Retinal pigment epithelial cell (primary cell): ENCODE measurements around the gene ZNF618.

ENCODE experiments used
- DNase-seq: peaks from one replicate; pipeline ENCODE4 v3.0.0-alpha.2; 2010; ENCODE audit warnings: low read depth
- H3K4me3 ChIP-seq: 2 replicates; pipeline ENCODE4 v1.5.1; 2011; ENCODE audit warnings: mild to moderate bottlenecking, low read length, control low read depth, moderate library complexity
- CTCF ChIP-seq: conservative IDR thresholded peaks from 2 replicates; pipeline ENCODE4 v1.5.1; 2011; ENCODE audit warnings: low read depth, low read length, control low read depth, inconsistent platforms

Gene ZNF618

GRCh38 chr9:113888336-113888735 lies 12.2 kb downstream of the ZNF618 start:
- no peak for TF ChIP-seq CTCF
- DNase-seq, result no peak
- H3K4me3 ChIP-seq, result no peak overlapping the region

GRCh38 chr9:113888976-113889375 lies 12.9 kb downstream of the ZNF618 start:
- no peak for DNase-seq
- no peak overlapping the region for H3K4me3 ChIP-seq
- no peak for TF ChIP-seq CTCF

GRCh38 chr9:113890704-113891103 lies 14.6 kb downstream of the ZNF618 start:
- no peak for DNase-seq
- no peak overlapping the region for H3K4me3 ChIP-seq
- no peak for TF ChIP-seq CTCF

- DNase-seq, result no peak
- H3K4me3 ChIP-seq, result no peak overlapping the region
- no peak for TF ChIP-seq CTCF
Measured at GRCh38 chr9:113892861-113893491, 16.9 kb downstream of the ZNF618 start.

- DNase-seq, result no peak
- no peak for TF ChIP-seq CTCF
- H3K4me3 ChIP-seq, result no peak overlapping the region
Measured at GRCh38 chr9:113894166-113894565, 18.1 kb downstream of the ZNF618 start.

- no peak for DNase-seq
- H3K4me3 ChIP-seq, result no peak overlapping the region
- TF ChIP-seq CTCF, result no peak
Measured at GRCh38 chr9:113895526-113895925, 19.4 kb downstream of the ZNF618 start.

GRCh38 chr9:113896713-113897112 lies 20.6 kb downstream of the ZNF618 start:
- DNase-seq, result no peak
- H3K4me3 ChIP-seq, result no peak overlapping the region

More at GRCh38 chr9:113896713-113897112, 20.6 kb downstream of the ZNF618 start:
- no peak for TF ChIP-seq CTCF
